HG02678 (cell line): ENCODE measurements around the gene NANOS2.

Source experiments
- ATAC-seq: cut with Tn5 transposase; IDR thresholded peaks from one replicate; pipeline ENCODE4 v1.9.1; 2021; ENCODE audit warnings: mild to moderate bottlenecking, moderate library complexity; ENCODE audit not compliant: unreplicated experiment

Gene NANOS2

DNA sequence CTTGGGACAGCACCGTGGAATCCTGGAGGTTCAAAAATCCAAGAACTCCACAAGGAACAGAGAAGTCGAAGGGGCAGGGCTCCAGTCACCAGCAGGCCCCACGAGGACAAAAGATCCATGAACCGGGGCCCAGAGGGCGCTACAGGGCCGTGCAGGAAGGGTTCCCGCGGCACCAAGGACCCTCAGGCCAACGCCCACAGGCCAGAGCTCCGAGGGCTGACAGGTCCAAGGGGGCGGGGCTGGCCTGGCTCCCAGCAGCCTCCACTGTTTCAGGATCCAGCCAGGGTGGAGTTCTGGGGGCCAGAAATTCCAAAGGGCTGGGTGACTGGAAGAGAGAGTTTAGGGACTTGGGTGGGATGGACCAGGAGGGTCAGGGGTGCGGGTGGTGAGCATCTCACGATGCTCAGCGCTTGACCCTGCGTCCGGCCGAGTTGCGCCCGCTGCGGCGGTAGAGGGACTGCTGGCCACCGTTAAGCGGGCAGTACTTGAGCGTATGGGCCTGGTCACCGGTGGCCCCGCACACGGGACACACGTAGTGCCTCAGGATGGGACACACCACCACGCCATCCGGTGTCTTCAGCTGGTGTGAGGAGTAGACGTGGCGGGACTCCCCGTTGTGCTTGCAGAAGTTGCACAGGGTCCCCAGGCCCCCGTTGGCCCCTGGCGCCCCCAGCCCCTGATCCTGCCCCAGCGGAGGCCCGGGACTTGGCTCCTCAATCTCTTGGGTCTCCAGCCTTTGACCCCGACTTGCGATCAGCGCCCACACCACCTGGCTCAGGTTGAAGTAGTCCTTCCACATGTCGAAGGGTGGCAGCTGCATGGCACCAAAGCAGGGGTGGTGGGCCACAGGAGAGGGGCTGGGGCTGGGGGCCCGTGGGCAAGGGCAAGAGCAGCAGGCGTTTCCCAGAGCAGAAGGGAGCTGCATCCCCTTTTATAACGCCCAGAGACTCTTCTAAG is at the start of gene NANOS2:
TSS of gene NANOS2 (minus strand) at position 905 of the 957 bp plus-strand sequence. CDS start at position 820, 85 bp downstream.
- ATAC-seq = no peak

DNA sequence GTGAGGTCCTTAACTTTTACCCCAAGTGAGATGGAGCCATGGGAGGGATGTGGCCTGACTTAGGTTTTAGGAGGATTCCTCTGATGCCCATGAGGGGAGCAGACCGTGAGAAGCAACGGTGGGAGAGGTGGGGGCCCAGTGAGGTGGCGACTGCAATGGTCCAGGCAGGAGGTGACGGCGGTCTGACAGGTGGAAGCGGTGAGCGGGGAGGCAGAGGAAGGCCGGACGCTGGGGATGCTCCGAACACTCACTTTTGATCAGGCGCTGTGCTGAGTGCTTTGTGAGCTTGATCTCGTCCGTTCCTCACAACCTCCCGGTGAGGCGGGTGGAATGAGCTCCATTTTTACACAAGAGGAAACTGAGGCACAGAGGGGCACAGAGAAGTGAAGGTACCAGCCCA is 47.4 kb upstream of the NANOS2 start:
- ATAC-seq = no peak

- ATAC-seq = no peak
Observed at GRCh38 chr19:45960595-45961235, 46.1 kb upstream of the NANOS2 start.

- ATAC-seq = no peak
Observed at GRCh38 chr19:45959517-45960025, 45.0 kb upstream of the NANOS2 start.

- ATAC-seq = no peak
Observed at GRCh38 chr19:45958769-45959516, 44.4 kb upstream of the NANOS2 start.

- no peak for ATAC-seq
Observed at GRCh38 chr19:45958320-45958719, 43.7 kb upstream of the NANOS2 start.

- ATAC-seq = no peak
Observed at GRCh38 chr19:45955905-45956608, 41.5 kb upstream of the NANOS2 start.

GRCh38 chr19:45954156-45954555 is 39.6 kb upstream of the NANOS2 start:
- ATAC-seq = no peak

- ATAC-seq = no peak
Observed at GRCh38 chr19:45953676-45954075, 39.1 kb upstream of the NANOS2 start.

GRCh38 chr19:45952686-45953505 is 38.3 kb upstream of the NANOS2 start:
- ATAC-seq = no peak

- no peak for ATAC-seq
Observed at GRCh38 chr19:45952341-45952685, 37.7 kb upstream of the NANOS2 start.

DNA sequence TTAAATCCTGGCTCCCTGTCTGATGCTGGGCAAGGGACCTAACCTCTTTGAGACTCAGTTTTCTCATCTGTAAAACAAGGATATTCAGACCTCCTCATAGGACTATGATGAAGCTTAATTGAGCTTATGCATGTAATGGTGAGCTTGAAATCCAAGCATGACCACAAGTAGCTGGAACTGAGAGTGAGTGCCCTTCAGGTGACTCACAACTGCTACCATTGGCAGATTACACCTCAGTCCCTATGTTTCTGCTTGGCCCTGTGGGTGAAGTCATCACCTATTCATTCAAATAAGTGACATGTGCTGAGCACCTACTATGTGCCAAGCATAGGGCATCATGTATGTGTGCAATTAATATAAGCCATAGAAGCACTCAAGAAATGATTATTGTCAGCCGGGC is 33.3 kb upstream of the NANOS2 start:
- ATAC-seq = no peak

GRCh38 chr19:45940515-45940805 is 25.9 kb upstream of the NANOS2 start:
- ATAC-seq = no peak

DNA sequence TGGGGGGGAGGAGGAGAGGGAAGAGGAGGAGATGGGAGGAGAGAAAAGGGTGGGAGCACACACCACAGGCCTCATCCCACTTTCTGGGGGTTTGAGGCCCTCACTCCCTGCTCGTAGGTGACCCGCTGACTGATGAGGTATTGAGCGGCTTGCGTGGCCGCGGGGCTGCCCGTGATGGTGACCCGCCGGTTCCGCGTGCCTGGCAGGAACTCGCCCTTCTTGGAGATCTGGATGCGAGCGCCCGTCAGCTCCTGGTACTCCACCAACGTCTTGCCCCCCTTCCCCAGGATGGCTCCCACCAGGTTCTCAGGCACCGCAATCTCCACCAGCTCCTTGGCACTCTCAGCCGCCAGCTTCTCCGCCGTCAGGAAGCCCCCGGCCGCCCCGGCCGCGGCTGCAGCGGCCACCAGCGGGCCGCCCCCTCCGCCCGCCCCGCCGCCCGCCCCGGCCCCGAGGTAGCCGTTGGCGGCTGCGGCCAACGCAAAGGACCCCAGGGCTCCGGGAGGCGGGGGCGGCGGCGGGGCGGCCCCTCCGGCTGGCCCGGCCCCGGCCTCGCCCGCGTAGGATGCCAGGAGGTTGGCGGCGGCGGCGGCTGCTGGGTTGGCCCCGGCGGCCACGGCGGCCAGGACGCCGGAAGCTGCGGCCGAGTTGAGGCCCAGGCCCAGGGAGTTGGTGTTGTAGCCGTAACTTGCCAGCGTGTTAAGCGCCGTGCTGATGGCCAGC is 25.4 kb upstream of the NANOS2 start:
- no peak for ATAC-seq

- no peak for ATAC-seq
Observed at GRCh38 chr19:45938733-45939319, 24.2 kb upstream of the NANOS2 start.

- ATAC-seq = no peak
Observed at GRCh38 chr19:45935267-45935666, 20.7 kb upstream of the NANOS2 start.

GRCh38 chr19:45934551-45935230 is 20.1 kb upstream of the NANOS2 start:
- no peak for ATAC-seq

GRCh38 chr19:45933759-45934158 is 19.2 kb upstream of the NANOS2 start:
- no peak for ATAC-seq
